Measurements from ENCODE around the gene ZNF473. TPM values are rescaled to one million over a fixed set of nuclear protein-coding genes. Genes with fewer than 3 reads are reported as not detected.

ZNF473 gene
- total and polyA plus RNA-seq, 2 experiments from 2014 or later: 5.0 to 12.5 TPM

GRCh38 chr19:50042363-50043024 is 16.7 kb downstream of the ZNF473 start:
- Histone ChIP-seq H3K27me3 (replicated peaks; ENCODE audit: insufficient read depth) (no peaks in the 10 kb centered on the region), H3K36me3 (ENCODE audit: low read depth) (peaks cover 45% of the 10 kb centered on the region), H4K20me1 (ENCODE audit: insufficient read depth) (no peaks in the 10 kb centered on the region; the same call in 1 of the 2 replicates), H3K79me2 (ENCODE audit: insufficient read depth) (peaks cover 6% of the 10 kb centered on the region; the same call in 1 of the 2 replicates), H2AFZ (no peak overlapping the region), H3K9me3 (ENCODE audit: low read depth) (no peaks in the 10 kb centered on the region), H3F3A (ENCODE audit: insufficient read depth) (no peaks in the 10 kb centered on the region), H3K4me3 (no peak overlapping the region), H3K9me2 (ENCODE audit: insufficient read depth) (no peaks in the 10 kb centered on the region), H3K4me2 (ENCODE audit: unreplicated experiment) (no peak overlapping the region), H3K27ac (no peak overlapping the region), H3K4me1 (ENCODE audit: insufficient read depth) (no peaks in the 10 kb centered on the region), H3K9ac (no peak overlapping the region)
- 97 to 98% methylated on average over 6 of the region's 6 CpGs for WGBS, 2 experiments (ENCODE audit: low coverage in 1 of 2, low lambda C conversion rate in 2 of 2, missing lambda C conversion rate in 2 of 2)
- no peak for TF ChIP-seq EZH2 (IDR thresholded peaks at IDR 0.05; ENCODE audit: insufficient read depth, poor library complexity, severe bottlenecking)
- TF ChIP-seq EZH2phosphoT487 (IDR thresholded peaks at IDR 0.05; ENCODE audit: insufficient read depth, low read depth): no peak
- in situ Hi-C loops (cut with MboI): no loop called here
- no peak for DNase-seq

GRCh38 chr19:50043967-50044366 is 18.2 kb downstream of the ZNF473 start:
- H3K4me1 ChIP-seq (ENCODE audit: insufficient read depth): no peaks in the 10 kb centered on the region
- H3K79me2 ChIP-seq (ENCODE audit: insufficient read depth): no peaks in the 10 kb centered on the region
- H2AFZ ChIP-seq: no peak overlapping the region
- in situ Hi-C loops (cut with MboI): no loop called here
- no peaks in the 10 kb centered on the region for H3K9me2 ChIP-seq (ENCODE audit: insufficient read depth)
- no peaks in the 10 kb centered on the region for H4K20me1 ChIP-seq (ENCODE audit: insufficient read depth)
- 94 to 100% methylated on average over 2 of the region's 2 CpGs for WGBS, 2 experiments (ENCODE audit: low coverage in 1 of 2, low lambda C conversion rate in 2 of 2, missing lambda C conversion rate in 2 of 2)
- H3K27me3 ChIP-seq (replicated peaks; ENCODE audit: insufficient read depth): no peaks in the 10 kb centered on the region
- H3K4me3 ChIP-seq: no peak overlapping the region
- no peak overlapping the region for H3K27ac ChIP-seq
- no peak overlapping the region for H3K9ac ChIP-seq
- no peaks in the 10 kb centered on the region for H3K9me3 ChIP-seq (ENCODE audit: low read depth)
- TF ChIP-seq EZH2 (IDR thresholded peaks at IDR 0.05; ENCODE audit: insufficient read depth, poor library complexity, severe bottlenecking): no peak
- no peak for TF ChIP-seq EZH2phosphoT487 (IDR thresholded peaks at IDR 0.05; ENCODE audit: insufficient read depth, low read depth)
- H3F3A ChIP-seq (ENCODE audit: insufficient read depth): no peaks in the 10 kb centered on the region
- peaks cover 45% of the 10 kb centered on the region for H3K36me3 ChIP-seq (ENCODE audit: low read depth)
- H3K4me2 ChIP-seq (ENCODE audit: unreplicated experiment): no peak overlapping the region
- DNase-seq: no peak

- no peaks in the 10 kb centered on the region for H3K27me3 ChIP-seq (replicated peaks; ENCODE audit: insufficient read depth)
- H3K79me2 ChIP-seq (ENCODE audit: insufficient read depth): no peaks in the 10 kb centered on the region
- no peak for TF ChIP-seq EZH2phosphoT487 (IDR thresholded peaks at IDR 0.05; ENCODE audit: insufficient read depth, low read depth)
- TF ChIP-seq EZH2 (IDR thresholded peaks at IDR 0.05; ENCODE audit: insufficient read depth, poor library complexity, severe bottlenecking): no peak
- peaks cover 42% of the 10 kb centered on the region for H3K36me3 ChIP-seq (ENCODE audit: low read depth)
- H3F3A ChIP-seq (ENCODE audit: insufficient read depth): no peaks in the 10 kb centered on the region; the same call in 1 of the 2 replicates
- H3K9me3 ChIP-seq (ENCODE audit: low read depth): no peaks in the 10 kb centered on the region
- in situ Hi-C loops (cut with MboI): no loop called here
- H4K20me1 ChIP-seq (ENCODE audit: insufficient read depth): no peaks in the 10 kb centered on the region
- H3K27ac ChIP-seq: no peak overlapping the region
- no peaks in the 10 kb centered on the region for H3K9me2 ChIP-seq (ENCODE audit: insufficient read depth)
- H3K4me2 ChIP-seq (ENCODE audit: unreplicated experiment): no peak overlapping the region
- no peaks in the 10 kb centered on the region for H3K4me1 ChIP-seq (ENCODE audit: insufficient read depth)
- DNase-seq: no peak
- no peak overlapping the region for H3K9ac ChIP-seq
- 94 to 99% methylated on average over 7 of the region's 7 CpGs for WGBS, 2 experiments (ENCODE audit: low coverage in 1 of 2, low lambda C conversion rate in 2 of 2, missing lambda C conversion rate in 2 of 2)
- no peak overlapping the region for H2AFZ ChIP-seq
- no peak overlapping the region for H3K4me3 ChIP-seq
Observed at GRCh38 chr19:50044922-50045321, 19.1 kb downstream of the ZNF473 start.

- in situ Hi-C loops (cut with MboI): no loop called here
- Histone ChIP-seq H3F3A (ENCODE audit: insufficient read depth) (no peaks in the 10 kb centered on the region; the same call in 1 of the 2 replicates), H3K4me1 (ENCODE audit: insufficient read depth) (no peaks in the 10 kb centered on the region), H3K9me3 (ENCODE audit: low read depth) (no peaks in the 10 kb centered on the region), H3K27me3 (replicated peaks; ENCODE audit: insufficient read depth) (no peaks in the 10 kb centered on the region), H3K27ac (no peak overlapping the region), H3K4me2 (ENCODE audit: unreplicated experiment) (no peak overlapping the region), H2AFZ (no peak overlapping the region), H3K79me2 (ENCODE audit: insufficient read depth) (no peaks in the 10 kb centered on the region), H3K9me2 (ENCODE audit: insufficient read depth) (no peaks in the 10 kb centered on the region), H3K9ac (no peak overlapping the region), H3K4me3 (no peak overlapping the region), H3K36me3 (ENCODE audit: low read depth) (peaks cover 36% of the 10 kb centered on the region), H4K20me1 (ENCODE audit: insufficient read depth) (no peaks in the 10 kb centered on the region)
- peak; percentile 71 for DNase-seq
- WGBS, 2 experiments (ENCODE audit: low coverage in 1 of 2, low lambda C conversion rate in 2 of 2, missing lambda C conversion rate in 2 of 2): 56 to 58% methylated on average over 14 of the region's 14 CpGs
- TF ChIP-seq EZH2 (IDR thresholded peaks at IDR 0.05; ENCODE audit: insufficient read depth, poor library complexity, severe bottlenecking): no peak
- no peak for TF ChIP-seq EZH2phosphoT487 (IDR thresholded peaks at IDR 0.05; ENCODE audit: insufficient read depth, low read depth)
Observed at GRCh38 chr19:50046649-50047503, 21.1 kb downstream of the ZNF473 start.
